H1 (cell line): ENCODE data around the gene NET1. TPM values are rescaled to one million over a fixed set of nuclear protein-coding genes. Genes with fewer than 3 reads are reported as not detected.

Experiments
- CTCF ChIA-PET: fragments of 300-600 bp; sonication (Branson Sonifier 250); formaldehyde crosslinking; loops from one replicate; lab custom pipeline; 2021; ENCODE audit not compliant: partially characterized antibody; lab: Charles Lee
- POLR2A ChIA-PET: fragments of 300-600 bp; sonication (Branson Sonifier 250); formaldehyde crosslinking; loops from one replicate; lab custom pipeline; 2021; ENCODE audit warnings: inconsistent platforms; ENCODE audit not compliant: partially characterized antibody; lab: Charles Lee
- DNase-seq, 2 experiments: peaks; one replicate each; pipeline versions ENCODE4 v3.0.0 to v3.0.0-alpha.2; 2010 to 2022; ENCODE audit warnings: low spot score in 2 of 2, low read depth in 1 of 2, mixed read lengths in 1 of 2
- FAIRE-seq: peaks from 2 replicates; lab custom pipeline; 2011; peaks lifted over from hg19 to GRCh38; lab: Jason Lieb, UNC
- H2AFZ ChIP-seq: 2 replicates; pipeline ENCODE4 v1.8.1; 2012; ENCODE audit warnings: low read length, inconsistent platforms
- H2AK5ac ChIP-seq: 2 replicates; pipeline ENCODE4 v1.6.1; 2013; ENCODE audit warnings: low read depth, low read length
- H2BK120ac ChIP-seq: replicated peaks from 2 replicates; pipeline ENCODE3; 2013; ENCODE audit warnings: low read depth, low read length, inconsistent platforms
- H2BK12ac ChIP-seq: 2 replicates; pipeline ENCODE4 v1.6.1; 2013; ENCODE audit warnings: low read depth, low read length
- H2BK15ac ChIP-seq: 2 replicates; pipeline ENCODE4 v1.6.1; 2013; ENCODE audit warnings: low read length
- H2BK20ac ChIP-seq: 2 replicates; pipeline ENCODE4 v1.6.1; 2013; ENCODE audit warnings: low read length
- H2BK5ac ChIP-seq: 2 replicates; pipeline ENCODE4 v1.6.1; 2013; ENCODE audit warnings: low read depth, low read length
- H3K14ac ChIP-seq: 2 replicates; pipeline ENCODE4 v1.6.1; 2013; ENCODE audit warnings: inconsistent platforms; ENCODE audit not compliant: insufficient read length
- H3K18ac ChIP-seq: 2 replicates; pipeline ENCODE4 v1.6.1; 2013; ENCODE audit warnings: low read length; ENCODE audit errors: extremely low read depth
- H3K23ac ChIP-seq: 2 replicates; pipeline ENCODE4 v1.6.1; 2013; ENCODE audit warnings: inconsistent platforms; ENCODE audit not compliant: insufficient read length
- H3K23me2 ChIP-seq: 2 replicates; pipeline ENCODE4 v1.6.1; 2013; ENCODE audit warnings: low read depth, low read length
- H3K27ac ChIP-seq: 2 replicates; pipeline ENCODE4 v1.6.1; 2011; ENCODE audit warnings: low read depth, low read length, inconsistent platforms
- H3K27me3 ChIP-seq, 4 experiments: replicated peaks in 1 of 4; 1 replicate in 1 of 4; 2 replicates in 3 of 4; pipeline versions ENCODE4 v1.6.1 to v1.8.1; 2011 to 2013; ENCODE audit warnings: low read length in 3 of 4, mild to moderate bottlenecking in 3 of 4, inconsistent platforms in 2 of 4, mixed read lengths in 2 of 4, moderate library complexity in 1 of 4; ENCODE audit not compliant: control insufficient read depth in 3 of 4, insufficient read depth in 3 of 4; ENCODE audit errors: extremely low read depth in 1 of 4
- H3K36me3 ChIP-seq, 4 experiments: 2 replicates each; pipeline versions ENCODE4 v1.6.1 to v1.8.1; 2011 to 2013; ENCODE audit warnings: mild to moderate bottlenecking in 4 of 4, low read length in 3 of 4, moderate library complexity in 2 of 4, control low read depth in 1 of 4, inconsistent platforms in 1 of 4; ENCODE audit not compliant: insufficient read depth in 4 of 4, control insufficient read depth in 2 of 4
- H3K4ac ChIP-seq: replicated peaks from 2 replicates; pipeline ENCODE3; 2013; ENCODE audit warnings: low read length, low read depth, mixed read lengths, inconsistent platforms; ENCODE audit not compliant: insufficient read length
- H3K4me1 ChIP-seq, 4 experiments: replicated peaks in 1 of 4; 1 replicate in 1 of 4; 2 replicates in 3 of 4; pipeline versions ENCODE4 v1.6.1 to v1.8.1; 2011 to 2013; ENCODE audit warnings: low read length in 3 of 4, inconsistent platforms in 2 of 4, mixed read lengths in 1 of 4; ENCODE audit not compliant: insufficient read depth in 4 of 4, control insufficient read depth in 3 of 4
- H3K4me2 ChIP-seq, 2 experiments: 2 replicates each; pipeline versions ENCODE4 v1.6.1 to v1.8.1; 2011 to 2013; ENCODE audit warnings: low read depth in 2 of 2, low read length in 2 of 2, control low read depth in 1 of 2, inconsistent platforms in 1 of 2, mild to moderate bottlenecking in 1 of 2; ENCODE audit not compliant: insufficient read depth in 1 of 2
- H3K4me3 ChIP-seq, 4 experiments: fragments of 200-600, 300-600 bp in 1 of 4; sonication (generic), shearing (Covaris generic), sonication (Bioruptor Twin) in 1 of 4; 2 replicates each; pipeline versions ENCODE4 v1.5.1 to v1.8.1; 2011 to 2016; ENCODE audit warnings: low read length in 4 of 4, low read depth in 3 of 4, control low read depth in 2 of 4, inconsistent platforms in 2 of 4, mild to moderate bottlenecking in 2 of 4, mixed read lengths in 1 of 4, moderate library complexity in 1 of 4; ENCODE audit not compliant: insufficient read depth in 2 of 4; ENCODE audit errors: extremely low read depth in 1 of 4
- H3K56ac ChIP-seq: replicated peaks from 2 replicates; pipeline ENCODE3; 2013; ENCODE audit warnings: low read depth, mild to moderate bottlenecking, mixed read lengths, low read length, inconsistent platforms; ENCODE audit not compliant: insufficient read length
- H3K79me1 ChIP-seq: 2 replicates; pipeline ENCODE4 v1.6.1; 2013; ENCODE audit warnings: low read depth, low read length, control low read depth
- H3K79me2 ChIP-seq, 2 experiments: 2 replicates each; pipeline versions ENCODE4 v1.6.1 to v1.8.1; 2012 to 2013; ENCODE audit warnings: low read length in 2 of 2, mild to moderate bottlenecking in 2 of 2, inconsistent platforms in 1 of 2; ENCODE audit not compliant: insufficient read depth in 2 of 2, control insufficient read depth in 1 of 2
- H3K9ac ChIP-seq, 4 experiments: replicated peaks in 1 of 4; 1 replicate in 1 of 4; 2 replicates in 3 of 4; pipeline versions ENCODE4 v1.6.1 to v1.8.1; 2011 to 2013; ENCODE audit warnings: low read depth in 3 of 4, low read length in 3 of 4, control low read depth in 2 of 4, mild to moderate bottlenecking in 2 of 4, moderate library complexity in 2 of 4, inconsistent platforms in 1 of 4; ENCODE audit errors: extremely low read depth in 1 of 4
- H3K9me3 ChIP-seq, 2 experiments: 2 replicates each; pipeline versions ENCODE4 v1.6.1 to v1.8.1; 2012 to 2013; ENCODE audit warnings: mild to moderate bottlenecking in 2 of 2, moderate library complexity in 2 of 2, control low read depth in 1 of 2, inconsistent platforms in 1 of 2, low read depth in 1 of 2, low read length in 1 of 2, mixed read lengths in 1 of 2; ENCODE audit not compliant: insufficient read depth in 2 of 2
- H4K20me1 ChIP-seq, 2 experiments: replicated peaks in 1 of 2; 2 replicates each; pipeline versions ENCODE3 to v1.8.1; 2011 to 2013; ENCODE audit warnings: inconsistent platforms in 2 of 2, low read length in 2 of 2, mild to moderate bottlenecking in 1 of 2; ENCODE audit not compliant: insufficient read depth in 2 of 2, control insufficient read depth in 1 of 2
- H4K5ac ChIP-seq: 2 replicates; pipeline ENCODE4 v1.6.1; 2013; ENCODE audit warnings: low read length, low read depth, mixed read lengths, inconsistent platforms; ENCODE audit not compliant: insufficient read length
- H4K8ac ChIP-seq: 2 replicates; pipeline ENCODE4 v1.8.0; 2013; ENCODE audit warnings: mild to moderate bottlenecking, moderate library complexity, low read length, inconsistent platforms; ENCODE audit not compliant: insufficient read depth; ENCODE audit errors: extremely low read depth
- H4K91ac ChIP-seq: replicated peaks from 2 replicates; pipeline ENCODE3; 2013; ENCODE audit warnings: low read length, mixed read lengths, inconsistent platforms; ENCODE audit not compliant: insufficient read length
- ATF2 ChIP-seq: IDR thresholded peaks from 2 replicates; pipeline ENCODE4 v1.6.1; 2012; ENCODE audit warnings: low read length, inconsistent platforms
- BACH1 ChIP-seq: IDR thresholded peaks from 2 replicates; pipeline ENCODE4 v1.6.1; 2012; ENCODE audit warnings: low read length, improper control_type of control experiment
- CHD2 ChIP-seq: IDR thresholded peaks from 2 replicates; pipeline ENCODE4 v1.6.1; 2012; ENCODE audit warnings: low read length, improper control_type of control experiment
- EP300 ChIP-seq, 2 experiments: IDR thresholded peaks; 1 replicate in 1 of 2; 2 replicates in 1 of 2; pipeline ENCODE4 v1.6.1; 2011 to 2012; ENCODE audit warnings: low read depth in 2 of 2, low read length in 2 of 2, mild to moderate bottlenecking in 2 of 2, borderline replicate concordance in 1 of 2, inconsistent platforms in 1 of 2, moderate library complexity in 1 of 2
- EZH2 ChIP-seq: fragments of 200-600 bp; sonication (generic); IDR thresholded peaks from 2 replicates; pipeline ENCODE4 v1.7.1; 2012; ENCODE audit warnings: low read depth, mild to moderate bottlenecking, moderate library complexity, low read length, inconsistent platforms; ENCODE audit not compliant: severe bottlenecking
- HDAC2 ChIP-seq, 2 experiments: fragments of 300-600 bp in 1 of 2; sonication (generic) in 1 of 2; IDR thresholded peaks; 2 replicates each; pipeline ENCODE4 v1.6.1; 2011 to 2012; ENCODE audit warnings: low read depth in 2 of 2, low read length in 2 of 2, mild to moderate bottlenecking in 2 of 2, moderate library complexity in 2 of 2, borderline replicate concordance in 1 of 2, inconsistent platforms in 1 of 2
- MAFK ChIP-seq: IDR thresholded peaks from 2 replicates; pipeline ENCODE4 v1.6.1; 2012; ENCODE audit warnings: low read depth, mild to moderate bottlenecking, improper control_type of control experiment, low read length
- SAP30 ChIP-seq: fragments of 300-600 bp; sonication (generic); IDR thresholded peaks from 2 replicates; pipeline ENCODE4 v1.7.1; 2012; ENCODE audit warnings: low read length, moderate library complexity, mild to moderate bottlenecking, inconsistent platforms; ENCODE audit not compliant: insufficient read depth, insufficient replicate concordance
- SIN3A ChIP-seq, 2 experiments: IDR thresholded peaks in 1 of 2; conservative IDR thresholded peaks in 1 of 2; 2 replicates each; pipeline ENCODE4 v1.6.1; 2011 to 2012; ENCODE audit warnings: low read length in 2 of 2, improper control_type of control experiment in 1 of 2, low read depth in 1 of 2, mild to moderate bottlenecking in 1 of 2
- SIRT6 ChIP-seq: IDR thresholded peaks from one replicate; pipeline ENCODE4 v1.7.1; 2012; ENCODE audit warnings: low read length, inconsistent platforms
- TAF1 ChIP-seq: IDR thresholded peaks from 2 replicates; pipeline ENCODE4 v1.6.1; 2011; ENCODE audit warnings: mild to moderate bottlenecking, low read depth, low read length
- TAF7 ChIP-seq: optimal IDR thresholded peaks from 2 replicates; pipeline ENCODE3; 2011; ENCODE audit warnings: low read depth, mild to moderate bottlenecking, inconsistent platforms, low read length, moderate library complexity, borderline replicate concordance
- WGBS, 2 experiments: shearing (Covaris generic) in 1 of 2; methylation state at CpG; one replicate each; pipeline versions ENCODE4 v1.1.6 to v1.1.7; 2013 to 2015; ENCODE audit warnings: low lambda C conversion rate in 2 of 2, mixed read lengths in 2 of 2, inconsistent platforms in 1 of 2, low coverage in 1 of 2, missing lambda C conversion rate in 1 of 2; ENCODE audit not compliant: insufficient replicate concordance in 2 of 2, insufficient coverage in 1 of 2, insufficient read length in 1 of 2; ENCODE audit errors: extremely low coverage in 1 of 2, missing lambda C conversion rate in 1 of 2; 5-methylcytosine and 5-hydroxymethylcytosine counted together
- polyA plus RNA-seq, 7 experiments: library from polyadenylated mRNA; depleted of rRNA in 3 of 7; stranded (reverse) in 5 of 7; unstranded in 2 of 7; fragments of >200 nt in 5 of 7; fragments of 200-250 nt in 2 of 7; gene quantifications; 1 replicate in 5 of 7; 2 replicates in 1 of 7; 4 replicates in 1 of 7; pipeline versions ENCODE4 v1.2.1 to v1.2.3, GENCODE V29; 2011 to 2013; ENCODE audit warnings: missing spikeins in 2 of 7, mixed read lengths in 2 of 7
- total RNA-seq: library from RNA; stranded (reverse); fragmentation: NEBNext Ultra II Directional; extraction: Animal tissue kit (Norgen Biotek cat#: 25700); gene quantifications from 2 replicates; pipeline ENCODE4 v1.2.1, GENCODE V29; 2021

Gene NET1
- total and polyA plus RNA-seq, 2 of the 8 experiments (the other 6 are each of a cell fraction or from before 2014, with no cell fraction given), result 21.5 to 117 TPM

GRCh38 chr10:5365928-5366327, 46.4 kb upstream of the NET1 start:
- Histone ChIP-seq H3K56ac (no peak overlapping the region), H3K23me2 (peaks cover 13% of the 10 kb centered on the region), H3K27ac (no peak overlapping the region), H4K91ac (no peak overlapping the region), H3K18ac (no peak overlapping the region), H3K9me3 (peaks cover 2 to 9% of the 10 kb centered on the region in 2 experiments; a peak in 3 of 4 replicates), H3K4me3 (no peak overlapping the region), H3K4me2 (no peak overlapping the region), H2BK15ac (no peak overlapping the region), H3K79me1 (no peaks in the 10 kb centered on the region), H2BK5ac (no peak overlapping the region), H3K27me3 (no peaks in the 10 kb centered on the region; a peak in 1 of 7 replicates), H3K4ac (no peak overlapping the region), H4K8ac (no peak overlapping the region), H3K14ac (no peak overlapping the region), H2BK120ac (no peak overlapping the region), H3K9ac (no peak overlapping the region), H2BK12ac (no peak overlapping the region), H2AFZ (peak overlapping the region; percentile 56), H3K36me3 (no peaks in the 10 kb centered on the region; a peak in 1 of 8 replicates), H4K20me1 (peaks cover 0 to 2% of the 10 kb centered on the region in 2 experiments), H4K5ac (no peak overlapping the region), H3K23ac (no peak overlapping the region), H2BK20ac (no peak overlapping the region), H3K79me2 (no peaks in the 10 kb centered on the region), H3K4me1 (no peaks in the 10 kb centered on the region), H2AK5ac (no peak overlapping the region)
- CTCF ChIA-PET, result no interaction called here
- no peak for FAIRE-seq
- DNase-seq, result peak in 1 of 2 experiments; percentile 28
- 71% methylated on average over 5 of the region's 5 CpGs; no CpG with 5 or more reads in 1 of the 2 experiments for WGBS, 2 experiments
- POLR2A ChIA-PET, result no interaction called here
- TF ChIP-seq MAFK, result no peak
- no peak for TF ChIP-seq SIN3A (conservative IDR thresholded peaks at IDR 0.05 in 1 of 2, IDR thresholded peaks at IDR 0.05 in 1 of 2; ENCODE audit: low read depth in 1 of 2, low read length in 2 of 2)
- TF ChIP-seq EZH2, result no peak
- no peak for TF ChIP-seq SAP30
- TF ChIP-seq TAF7, result no peak
- no peak for TF ChIP-seq EP300 (IDR thresholded peaks at IDR 0.05; ENCODE audit: borderline replicate concordance in 1 of 2, low read depth in 2 of 2, low read length in 2 of 2)
- TF ChIP-seq SIRT6, result no peak
- no peak for TF ChIP-seq HDAC2 (IDR thresholded peaks at IDR 0.05; ENCODE audit: borderline replicate concordance in 1 of 2, low read depth in 2 of 2, low read length in 2 of 2)
- no peak for TF ChIP-seq BACH1
- no peak for TF ChIP-seq CHD2
- no peak for TF ChIP-seq TAF1
- TF ChIP-seq ATF2, result no peak
